Hematopoietic multipotent progenitor cell treated with erythropoietin and hydrocortisone succinate and interleukin-3 and kit ligand, for 6 days (in vitro differentiated cells): Measurements from ENCODE around the gene TAGAP.
"Not testable (repeated sequence)": the region's sequence is repeated elsewhere in the genome, so short reads cannot be mapped to it uniquely, and the experiment has no call there.

Experiments
- DNase-seq: peaks from one replicate; pipeline ENCODE4 v3.0.0-alpha.2; 2015

TAGAP gene

GRCh38 chr6:159010037-159010612, 34.7 kb downstream of the TAGAP start:
- DNase-seq = not testable (repeated sequence)

- peak; percentile 85 for DNase-seq
Observed at GRCh38 chr6:159008656-159009288, 36.0 kb downstream of the TAGAP start.

GRCh38 chr6:159007510-159007909, 37.3 kb downstream of the TAGAP start:
- DNase-seq = no peak

- DNase-seq = no peak
Observed at GRCh38 chr6:159005436-159005835, 39.4 kb downstream of the TAGAP start.

GRCh38 chr6:159004592-159004991, 40.2 kb downstream of the TAGAP start:
- peak; percentile 33 for DNase-seq

- DNase-seq = no peak
Observed at GRCh38 chr6:159002432-159003155, 42.2 kb downstream of the TAGAP start.

- DNase-seq = peak; percentile 98
Observed at GRCh38 chr6:158999666-159000403, 45.0 kb downstream of the TAGAP start, which contains the start of gene RSPH3. Gene RSPH3 (minus strand): TSS chr6:159000202. CDS start chr6:158999550, 652 bp downstream.

GRCh38 chr6:158999154-158999665, 45.6 kb downstream of the TAGAP start:
- DNase-seq = no peak

GRCh38 chr6:158996856-158997255, 47.9 kb downstream of the TAGAP start:
- no peak for DNase-seq

- DNase-seq = no peak
Observed at GRCh38 chr6:158993639-158994038, 51.2 kb downstream of the TAGAP start.

- DNase-seq = no peak
Observed at GRCh38 chr6:158991017-158991723, 53.6 kb downstream of the TAGAP start.

GRCh38 chr6:158989711-158990110, 55.1 kb downstream of the TAGAP start:
- peak; percentile 70 for DNase-seq

GRCh38 chr6:158988477-158988876, 56.3 kb downstream of the TAGAP start:
- DNase-seq = no peak

GRCh38 chr6:158987657-158988056, 57.1 kb downstream of the TAGAP start:
- DNase-seq = no peak
